Measurements from ENCODE around the gene TLX1.

DNA sequence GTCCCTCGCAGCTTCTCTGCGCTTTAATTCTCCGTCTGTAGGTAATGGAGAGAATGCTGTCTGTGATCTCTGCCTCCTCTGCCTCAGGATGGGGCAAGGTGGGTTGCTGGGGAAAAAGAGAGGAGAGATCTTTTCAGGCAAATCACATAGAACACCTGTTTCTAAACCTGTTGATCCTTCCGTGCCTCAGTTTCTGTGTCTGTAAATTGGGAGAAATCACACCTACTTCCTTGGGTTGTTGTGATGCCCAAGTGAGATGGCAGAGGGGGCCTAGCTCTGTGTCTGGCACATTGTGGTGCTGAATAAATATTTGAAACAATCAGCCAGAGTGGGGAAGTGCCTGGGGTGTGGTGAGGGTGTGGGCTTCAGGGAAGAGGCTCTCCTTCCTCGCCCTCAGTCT is 40.5 kb upstream of the TLX1 start:
- TF ChIP-seq EZH2 (IDR thresholded peaks at IDR 0.05; ENCODE audit: low read length, unreplicated experiment) (no peak), EZH2phosphoT487 (IDR thresholded peaks at IDR 0.05; ENCODE audit: borderline replicate concordance, low read length) (no peak)
- TF ChIP-seq, protein P1, sequence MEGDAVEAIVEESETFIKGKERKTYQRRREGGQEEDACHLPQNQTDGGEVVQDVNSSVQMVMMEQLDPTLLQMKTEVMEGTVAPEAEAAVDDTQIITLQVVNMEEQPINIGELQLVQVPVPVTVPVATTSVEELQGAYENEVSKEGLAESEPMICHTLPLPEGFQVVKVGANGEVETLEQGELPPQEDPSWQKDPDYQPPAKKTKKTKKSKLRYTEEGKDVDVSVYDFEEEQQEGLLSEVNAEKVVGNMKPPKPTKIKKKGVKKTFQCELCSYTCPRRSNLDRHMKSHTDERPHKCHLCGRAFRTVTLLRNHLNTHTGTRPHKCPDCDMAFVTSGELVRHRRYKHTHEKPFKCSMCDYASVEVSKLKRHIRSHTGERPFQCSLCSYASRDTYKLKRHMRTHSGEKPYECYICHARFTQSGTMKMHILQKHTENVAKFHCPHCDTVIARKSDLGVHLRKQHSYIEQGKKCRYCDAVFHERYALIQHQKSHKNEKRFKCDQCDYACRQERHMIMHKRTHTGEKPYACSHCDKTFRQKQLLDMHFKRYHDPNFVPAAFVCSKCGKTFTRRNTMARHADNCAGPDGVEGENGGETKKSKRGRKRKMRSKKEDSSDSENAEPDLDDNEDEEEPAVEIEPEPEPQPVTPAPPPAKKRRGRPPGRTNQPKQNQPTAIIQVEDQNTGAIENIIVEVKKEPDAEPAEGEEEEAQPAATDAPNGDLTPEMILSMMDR (conservative IDR thresholded peaks at IDR 0.05; ENCODE audit: low read depth, low read length): no peak
